ENCODE data around the gene FAM234B. TPM values are rescaled to one million over a fixed set of nuclear protein-coding genes. Genes with fewer than 3 reads are reported as not detected.

Gene FAM234B
- total RNA-seq, 2 donors from 2014 or later, result 9.7 to 14.7 TPM

- Mint-ChIP-seq H3K4me3 (no peak overlapping the region), H3K27me3 (peaks cover 3% of the 10 kb centered on the region), H3K9me3 (no peaks in the 10 kb centered on the region), H3K27ac (no peak overlapping the region), H3K36me3 (ENCODE audit: low read depth) (no peaks in the 10 kb centered on the region), H3K4me1 (no peaks in the 10 kb centered on the region)
- no peak for ATAC-seq (replicated peaks)
Observed at GRCh38 chr12:13119826-13120225, 75.6 kb downstream of the FAM234B start.

DNA sequence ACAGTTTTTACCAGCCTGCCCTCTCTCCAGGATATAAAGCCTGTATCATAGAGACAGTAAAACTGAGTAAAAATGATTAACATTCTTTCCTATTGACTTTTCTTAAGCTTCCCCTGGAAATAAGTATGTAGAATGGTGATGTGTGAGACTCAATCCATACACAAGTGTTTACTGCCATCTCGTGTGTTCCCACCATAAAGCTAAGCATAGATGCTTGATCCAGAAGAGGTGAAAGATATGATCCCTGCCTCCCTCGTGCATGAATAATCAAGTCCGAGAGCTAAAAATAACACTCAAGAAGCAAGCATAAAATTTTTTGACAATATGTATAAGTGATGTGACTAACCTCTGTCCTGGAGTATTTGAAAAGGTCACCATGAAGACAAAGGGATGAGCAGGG, 76.2 kb downstream of the FAM234B start:
- Mint-ChIP-seq H3K4me1 (no peaks in the 10 kb centered on the region), H3K4me3 (no peak overlapping the region), H3K27me3 (peaks cover 7% of the 10 kb centered on the region), H3K27ac (no peak overlapping the region), H3K36me3 (ENCODE audit: low read depth) (no peaks in the 10 kb centered on the region), H3K9me3 (no peaks in the 10 kb centered on the region)
- no peak for ATAC-seq (replicated peaks)

GRCh38 chr12:13121568-13121967, 77.4 kb downstream of the FAM234B start:
- Mint-ChIP-seq H3K27ac (no peak overlapping the region), H3K4me3 (no peak overlapping the region), H3K36me3 (ENCODE audit: low read depth) (no peaks in the 10 kb centered on the region), H3K27me3 (peaks cover 4% of the 10 kb centered on the region), H3K9me3 (no peaks in the 10 kb centered on the region), H3K4me1 (no peaks in the 10 kb centered on the region)
- no peak for ATAC-seq (replicated peaks)

GRCh38 chr12:13124656-13125505, 80.7 kb downstream of the FAM234B start:
- no peak overlapping the region for H3K27ac Mint-ChIP-seq
- H3K4me1 Mint-ChIP-seq, result no peaks in the 10 kb centered on the region
- no peaks in the 10 kb centered on the region for H3K36me3 Mint-ChIP-seq (ENCODE audit: low read depth)
- no peak for ATAC-seq (replicated peaks)
- H3K4me3 Mint-ChIP-seq, result no peak overlapping the region
- H3K9me3 Mint-ChIP-seq, result no peaks in the 10 kb centered on the region
- H3K27me3 Mint-ChIP-seq, result peaks cover 8% of the 10 kb centered on the region

DNA sequence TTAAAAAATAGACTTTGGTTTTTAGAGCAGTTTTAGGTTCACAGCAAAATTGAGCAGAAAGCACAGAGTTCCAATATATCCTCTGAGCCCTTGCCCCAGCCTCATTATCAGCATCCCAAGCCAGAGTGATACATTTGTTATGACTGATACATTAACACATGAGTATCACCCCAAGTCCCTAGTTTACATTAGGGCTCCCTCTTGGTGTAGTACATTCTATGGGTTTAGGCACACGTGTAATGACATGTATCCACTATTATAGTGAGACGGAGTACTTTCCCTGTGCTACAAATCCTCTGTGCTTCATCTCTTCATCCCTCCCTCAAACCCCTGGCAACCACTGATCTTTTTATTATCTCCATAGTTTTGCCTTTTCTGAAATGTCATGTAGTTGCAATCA, 81.8 kb downstream of the FAM234B start:
- Mint-ChIP-seq H3K36me3 (ENCODE audit: low read depth) (no peaks in the 10 kb centered on the region), H3K4me3 (no peak overlapping the region), H3K9me3 (no peaks in the 10 kb centered on the region), H3K4me1 (no peaks in the 10 kb centered on the region), H3K27ac (no peak overlapping the region), H3K27me3 (peaks cover 13% of the 10 kb centered on the region)
- no peak for ATAC-seq (replicated peaks)

DNA sequence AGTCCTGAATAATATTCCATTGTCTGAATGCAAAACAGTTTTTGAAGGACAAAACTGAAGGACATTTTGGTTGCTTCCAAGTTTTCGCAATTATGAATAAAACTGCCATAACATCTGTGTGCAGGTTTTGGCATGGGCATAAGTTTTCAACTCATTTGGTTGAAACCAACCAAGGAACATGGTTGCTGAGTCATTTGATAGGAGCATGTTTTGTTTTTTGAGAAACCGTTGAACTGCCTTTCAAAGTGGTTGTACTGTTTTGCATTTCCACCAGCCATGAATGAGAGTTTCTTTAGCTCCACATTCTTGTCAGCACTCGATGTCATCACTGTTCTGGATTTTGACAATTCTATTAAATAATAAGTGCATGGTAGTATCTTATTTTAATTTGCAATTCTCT, 82.3 kb downstream of the FAM234B start:
- H3K9me3 Mint-ChIP-seq, result no peaks in the 10 kb centered on the region
- H3K4me3 Mint-ChIP-seq, result no peak overlapping the region
- H3K4me1 Mint-ChIP-seq, result no peaks in the 10 kb centered on the region
- no peak overlapping the region for H3K27ac Mint-ChIP-seq
- ATAC-seq (replicated peaks), result no peak
- H3K36me3 Mint-ChIP-seq (ENCODE audit: low read depth), result no peaks in the 10 kb centered on the region
- H3K27me3 Mint-ChIP-seq, result peaks cover 13% of the 10 kb centered on the region

- Mint-ChIP-seq H3K9me3 (no peaks in the 10 kb centered on the region), H3K27ac (no peak overlapping the region), H3K4me1 (peaks cover 5% of the 10 kb centered on the region), H3K4me3 (no peak overlapping the region), H3K36me3 (ENCODE audit: low read depth) (no peaks in the 10 kb centered on the region), H3K27me3 (peaks cover 17% of the 10 kb centered on the region)
- no peak for ATAC-seq (replicated peaks)
Observed at GRCh38 chr12:13127444-13127843, 83.3 kb downstream of the FAM234B start.

- Mint-ChIP-seq H3K4me1 (peaks cover 5% of the 10 kb centered on the region), H3K27ac (no peak overlapping the region), H3K9me3 (no peaks in the 10 kb centered on the region), H3K27me3 (peaks cover 17% of the 10 kb centered on the region), H3K36me3 (ENCODE audit: low read depth) (no peaks in the 10 kb centered on the region), H3K4me3 (no peak overlapping the region)
- ATAC-seq (replicated peaks), result no peak
Observed at GRCh38 chr12:13128291-13128965, 84.2 kb downstream of the FAM234B start.

- peaks cover 13% of the 10 kb centered on the region for H3K27me3 Mint-ChIP-seq
- ATAC-seq (replicated peaks), result no peak
- H3K4me1 Mint-ChIP-seq, result peaks cover 5% of the 10 kb centered on the region
- H3K36me3 Mint-ChIP-seq (ENCODE audit: low read depth), result no peaks in the 10 kb centered on the region
- H3K27ac Mint-ChIP-seq, result no peak overlapping the region
- H3K4me3 Mint-ChIP-seq, result no peak overlapping the region
- no peaks in the 10 kb centered on the region for H3K9me3 Mint-ChIP-seq
Observed at GRCh38 chr12:13130981-13131380, 86.8 kb downstream of the FAM234B start.

Other genes starting within 250 kb of the FAM234B start
- gene DDX47, start 231.0 kb upstream of the FAM234B start, total RNA-seq, result 10 to 100 TPM; 90.0 to 90.4 TPM
- 1 to 10 TPM in 1 of 2 donors, under 1 TPM in 1; 0.99 to 2.9 TPM for gene GPRC5A, start 152.8 kb upstream of the FAM234B start, total RNA-seq
- gene GPRC5D, start 92.2 kb upstream of the FAM234B start, total RNA-seq, result not detected
- 10 to 100 TPM; 14.4 to 16.3 TPM for gene HEBP1, start 44.1 kb upstream of the FAM234B start, total RNA-seq
- not detected for gene GSG1, start 59.3 kb downstream of the FAM234B start, total RNA-seq
- 10 to 100 TPM; 36.7 to 60.2 TPM for gene EMP1, start 152.3 kb downstream of the FAM234B start, total RNA-seq

All from activated T-helper 17 cell treated with anti-CD3 and anti-CD28 coated beads, Interleukin-2, amount 50 U/mL, for 72 hours (primary cell).